Sciatic nerve (tissue), 2 donors: Measurements from ENCODE around the gene CHST8. TPM values are rescaled to one million over a fixed set of nuclear protein-coding genes. Genes with fewer than 3 reads are reported as not detected.
"Not testable (repeated sequence)": the region's sequence is repeated elsewhere in the genome, so short reads cannot be mapped to it uniquely, and the experiment has no call there.

ENCODE experiments used
- ATAC-seq: fragments of 200-7000 bp; cut with Tn5 transposase; one replicate; pipeline ENCODE4 v1.9.1; 2020; ENCODE audit warnings: mild to moderate bottlenecking, moderate library complexity
- DNase-seq: peaks from one replicate; pipeline ENCODE4 v3.0.0-alpha.2; 2020; ENCODE audit warnings: low spot score
- intact Hi-C: fragments of 100-400 bp; cut with DNase I; formaldehyde crosslinking; loops from one replicate; pipeline ENCODE4 v1.14.2; 2022
- total RNA-seq: library from RNA; stranded (reverse); fragmentation: NEBNext Ultra II Directional; extraction: Animal tissue kit (Norgen Biotek cat#: 25700); gene quantifications from one replicate; pipeline ENCODE4 v1.2.1, GENCODE V29; 2021
- donor health status: DM: no; HTN: no; CAD: no.
- donor health status: DM: no; HTN: no; CAD: no.

CHST8 gene, protein sequence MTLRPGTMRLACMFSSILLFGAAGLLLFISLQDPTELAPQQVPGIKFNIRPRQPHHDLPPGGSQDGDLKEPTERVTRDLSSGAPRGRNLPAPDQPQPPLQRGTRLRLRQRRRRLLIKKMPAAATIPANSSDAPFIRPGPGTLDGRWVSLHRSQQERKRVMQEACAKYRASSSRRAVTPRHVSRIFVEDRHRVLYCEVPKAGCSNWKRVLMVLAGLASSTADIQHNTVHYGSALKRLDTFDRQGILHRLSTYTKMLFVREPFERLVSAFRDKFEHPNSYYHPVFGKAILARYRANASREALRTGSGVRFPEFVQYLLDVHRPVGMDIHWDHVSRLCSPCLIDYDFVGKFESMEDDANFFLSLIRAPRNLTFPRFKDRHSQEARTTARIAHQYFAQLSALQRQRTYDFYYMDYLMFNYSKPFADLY
- total RNA-seq: 0.62 TPM

DNA sequence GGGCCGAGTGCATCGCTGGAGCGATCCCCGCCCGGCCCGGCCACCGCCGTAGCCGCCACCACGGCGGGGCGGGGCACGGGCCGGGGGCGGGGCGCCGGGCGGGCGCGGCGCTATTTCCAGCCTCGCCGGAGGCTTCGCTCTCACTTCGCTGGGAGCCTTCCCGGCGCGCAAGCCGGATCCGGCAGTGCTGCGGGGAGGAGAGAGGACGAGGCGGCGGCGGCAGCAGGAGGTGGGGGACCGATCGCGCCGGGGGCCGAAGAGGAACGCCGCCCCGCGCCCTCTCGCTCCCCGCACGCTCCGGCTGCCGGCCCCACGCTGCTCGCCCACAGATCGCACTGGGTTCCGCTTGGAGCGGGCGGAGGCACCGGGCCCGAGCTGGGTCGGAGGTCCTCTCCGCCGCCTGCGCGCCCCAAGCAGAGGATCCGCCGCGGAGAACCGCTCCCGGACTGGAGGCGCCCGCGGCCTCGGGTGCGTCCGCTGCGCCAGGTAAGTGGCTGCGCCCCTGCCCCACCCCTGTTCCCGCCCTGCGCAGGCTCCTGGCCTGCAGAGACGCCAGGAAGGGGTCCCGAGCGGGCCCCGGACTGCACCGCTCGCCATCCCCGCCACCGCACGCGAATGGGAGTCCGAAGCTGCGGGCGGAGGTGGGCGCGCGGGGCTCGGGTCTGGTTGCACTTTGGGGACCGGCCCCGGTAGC is at the start of gene CHST8:
Gene CHST8, plus strand, starts transcription at position 143 of the 694 bp plus-strand sequence. CDS start 67,309 bp downstream, outside the sequence.
- intact Hi-C loops: no loop called here
- DNase-seq (no peak), ATAC-seq (no peak)

DNA sequence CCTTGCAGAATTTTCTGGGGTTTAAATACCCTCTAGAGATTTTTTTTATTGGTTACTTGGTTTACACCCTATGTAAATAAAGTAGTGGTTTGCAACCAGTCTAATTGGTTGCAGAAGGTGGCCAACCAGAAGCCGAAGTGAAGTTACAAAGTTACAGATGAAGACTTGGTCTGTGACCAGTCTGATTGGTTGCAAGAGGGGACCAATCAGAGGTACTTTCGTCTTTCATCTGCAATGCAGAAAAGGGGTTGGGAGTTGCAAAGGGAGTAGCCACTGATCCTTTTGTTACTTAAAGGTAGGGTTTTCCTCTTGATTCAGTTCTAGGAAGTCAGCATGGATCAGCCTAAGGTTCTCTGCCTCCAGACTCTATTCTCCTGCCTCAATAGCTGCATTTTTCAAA is 48.8 kb upstream of the CHST8 start:
- no peak for ATAC-seq
- intact Hi-C loops: no loop called here
- no peak for DNase-seq

DNA sequence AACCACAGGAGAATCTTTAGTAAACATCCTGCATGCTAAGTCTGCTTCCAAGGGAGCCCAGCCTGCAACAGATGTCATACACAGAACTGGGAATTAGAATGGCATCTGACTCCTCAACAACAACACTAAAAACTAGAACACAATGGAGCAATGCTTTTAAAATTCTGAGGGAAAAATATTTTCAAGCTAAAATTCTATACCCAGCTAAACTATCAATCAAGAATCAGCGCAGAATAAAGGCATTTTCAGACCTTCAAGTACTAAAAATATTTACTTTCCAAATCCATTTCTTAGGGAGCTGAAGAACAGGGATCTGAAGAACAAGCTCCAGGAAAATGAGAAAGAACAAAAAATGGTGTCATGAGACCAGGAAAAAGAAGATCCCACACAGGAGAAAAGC is 46.9 kb upstream of the CHST8 start:
- ATAC-seq (no peak), DNase-seq (no peak)
- intact Hi-C loops: no loop called here

DNA sequence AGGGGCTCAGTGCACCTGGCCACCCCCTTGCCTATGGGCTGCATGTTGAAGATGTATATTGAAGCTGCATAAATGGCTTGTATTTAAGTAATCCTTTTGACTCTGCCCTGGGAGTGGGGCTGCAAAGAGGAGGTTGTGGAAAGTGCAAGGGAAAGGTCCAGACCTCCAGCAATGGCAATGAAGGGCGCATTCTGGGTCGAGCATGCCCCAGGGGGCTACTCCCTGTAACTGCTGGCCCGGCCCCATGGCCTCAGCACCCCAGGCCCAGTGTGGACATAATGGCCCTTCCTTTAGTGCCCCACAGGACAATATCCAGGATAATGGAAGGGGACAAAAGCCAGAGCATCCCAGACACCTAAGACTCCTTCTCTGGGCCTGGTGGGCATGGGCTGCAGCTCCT is 43.1 kb upstream of the CHST8 start:
- no peak for ATAC-seq
- intact Hi-C loops: no loop called here
- DNase-seq: no peak

DNA sequence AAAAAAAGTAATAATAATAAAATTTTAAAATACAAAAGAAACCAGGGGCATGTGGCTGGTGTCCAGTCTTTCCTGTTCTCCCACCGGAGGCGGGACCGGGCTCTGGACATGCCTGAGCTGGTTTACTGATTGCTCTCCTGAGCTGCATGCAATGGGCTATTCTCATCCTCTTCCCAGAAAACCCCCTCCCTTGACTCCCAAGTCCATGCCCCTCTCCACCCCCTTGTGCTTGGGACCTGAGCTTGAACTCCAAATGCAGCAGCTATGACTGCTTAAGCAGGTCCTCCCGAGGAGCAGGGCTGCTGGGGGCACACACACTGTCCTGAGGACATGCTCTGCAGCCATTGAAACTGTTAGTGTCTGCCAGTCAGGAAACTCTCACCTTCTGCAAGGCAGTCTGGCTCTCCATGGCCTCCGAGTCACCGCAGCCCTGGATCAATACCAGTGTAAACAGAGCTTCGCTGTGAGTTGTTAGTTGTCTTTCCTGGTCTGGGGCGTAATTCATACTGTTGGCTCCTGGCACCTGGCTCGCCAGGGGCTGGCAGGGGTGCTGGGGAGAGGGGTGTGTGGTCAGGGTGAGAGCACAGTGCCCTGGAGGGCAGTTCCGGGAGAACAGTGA is 41.6 kb upstream of the CHST8 start:
- DNase-seq: no peak
- no peak for ATAC-seq
- intact Hi-C loops: no loop called here

DNA sequence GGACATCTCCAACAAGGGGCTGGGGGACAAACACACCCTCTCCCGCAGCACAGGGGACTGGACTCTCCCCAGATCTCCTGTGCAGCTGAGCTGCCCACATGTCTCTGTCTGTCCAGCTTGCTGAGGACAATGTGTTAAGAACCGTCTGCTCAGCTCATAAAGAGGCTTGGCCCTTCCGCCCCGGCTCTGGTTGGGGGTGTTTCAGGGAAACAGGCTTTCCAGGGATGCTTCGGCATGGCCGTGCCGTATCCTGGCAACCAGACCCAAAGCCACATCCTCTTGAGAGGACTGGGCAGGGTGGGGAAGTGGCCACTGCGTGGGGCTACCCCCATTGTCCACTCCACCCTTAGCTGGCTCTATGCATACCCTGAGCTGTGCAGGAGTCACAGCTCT is 41.1 kb upstream of the CHST8 start:
- intact Hi-C loops: no loop called here
- no peak for ATAC-seq
- DNase-seq: no peak

DNA sequence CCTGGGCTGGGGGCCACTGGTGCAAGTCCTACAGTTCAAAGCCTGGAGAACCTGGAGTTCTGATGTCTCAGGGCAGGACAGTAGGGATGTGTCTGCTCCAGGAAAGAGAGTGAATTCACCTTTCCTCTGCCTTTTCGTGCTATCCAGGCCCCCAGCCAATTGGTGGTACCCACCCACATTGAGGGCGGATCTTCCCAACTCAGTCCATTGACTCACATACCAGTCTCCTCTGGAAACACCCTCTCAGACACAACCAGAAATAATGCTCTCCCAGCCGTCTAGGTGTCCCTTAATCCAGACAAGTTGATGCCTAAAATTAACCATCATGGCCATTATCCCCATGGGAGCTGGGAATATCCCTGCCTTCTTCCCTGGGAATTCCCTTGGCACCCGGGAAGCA is 38.8 kb upstream of the CHST8 start:
- ATAC-seq (no peak), DNase-seq (no peak)
- intact Hi-C loops: loop anchor here (1.0 kb wide), 1 partner anchor 61 kb away; no protein-coding TSS in a partner anchor

DNA sequence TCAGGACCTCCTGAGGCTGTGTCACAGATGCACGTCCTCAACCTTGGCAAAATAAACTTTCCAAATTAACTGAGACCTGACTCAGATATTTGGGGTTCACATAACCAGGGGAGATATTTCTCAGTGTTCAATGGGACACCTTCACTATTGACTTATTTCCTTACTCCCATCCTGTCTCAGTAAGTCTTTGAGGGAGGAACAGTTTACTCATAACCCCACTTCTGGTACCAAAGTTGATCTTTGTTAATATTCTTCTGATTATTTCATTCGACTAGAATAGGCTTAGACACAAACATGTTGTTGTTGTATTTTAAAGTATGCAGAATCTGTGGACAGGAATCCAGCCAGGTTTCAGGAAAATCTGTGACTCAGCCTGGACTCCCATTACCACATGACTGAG is 34.6 kb upstream of the CHST8 start:
- DNase-seq: no peak
- ATAC-seq: no peak
- intact Hi-C loops: no loop called here

DNA sequence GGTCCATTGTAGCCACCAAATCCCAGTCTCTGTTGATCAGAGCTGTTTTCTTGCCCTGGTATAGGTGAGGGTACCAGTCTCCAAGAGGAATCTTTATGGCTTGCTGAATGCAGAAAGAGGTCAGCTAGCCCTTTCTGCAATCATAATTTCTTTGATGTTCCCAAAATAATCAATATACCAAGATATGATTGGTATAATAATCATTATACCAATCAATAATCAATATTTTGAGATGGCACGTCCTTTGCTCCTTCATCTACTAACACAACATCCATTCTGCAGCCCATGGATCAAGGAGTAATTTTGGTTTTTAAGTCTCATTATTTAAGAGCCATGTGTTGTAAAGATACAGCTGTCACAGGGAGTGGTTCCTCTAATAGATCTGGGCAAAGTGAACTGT is 31.5 kb upstream of the CHST8 start:
- ATAC-seq: no peak
- DNase-seq: no peak
- intact Hi-C loops: no loop called here

DNA sequence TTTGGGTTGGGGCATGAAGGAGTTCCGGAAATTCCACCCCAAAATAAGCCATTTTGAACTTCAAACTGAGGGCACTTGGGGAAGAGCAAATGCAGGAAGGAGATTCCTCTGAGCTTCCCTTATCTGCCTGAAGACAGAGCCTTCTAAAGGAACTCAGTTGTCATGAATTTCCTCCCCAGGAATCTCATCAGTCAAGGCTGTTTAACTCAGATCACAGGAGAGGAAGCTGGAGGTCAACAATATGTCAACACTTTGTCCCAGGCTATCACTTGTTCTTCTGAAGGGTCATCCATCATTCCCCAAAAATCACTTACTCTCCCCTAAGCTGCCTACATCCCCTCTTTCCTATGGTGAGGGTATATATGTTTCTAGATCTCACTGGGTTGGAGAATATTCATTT is 26.0 kb upstream of the CHST8 start:
- DNase-seq (no peak), ATAC-seq (no peak)
- intact Hi-C loops: no loop called here

DNA sequence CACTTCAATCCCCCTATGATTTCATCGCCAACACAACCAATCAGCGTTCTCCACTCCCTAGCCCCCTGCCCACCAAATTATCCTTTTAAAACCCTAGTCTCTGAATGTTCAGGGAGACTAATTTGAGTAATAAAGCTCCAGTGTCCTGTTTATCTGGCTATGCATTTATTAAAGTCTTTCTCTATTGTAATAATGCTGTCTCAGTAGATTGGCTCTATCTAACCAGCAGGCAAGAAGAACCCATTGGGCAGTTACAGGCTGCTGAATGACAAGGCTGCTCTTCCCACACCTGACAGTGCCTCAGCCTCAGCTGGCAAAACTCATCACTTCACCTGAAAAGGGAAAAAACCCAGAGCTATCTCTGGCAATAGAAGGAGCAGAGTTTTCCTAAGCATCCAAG is 20.2 kb upstream of the CHST8 start:
- no peak for ATAC-seq
- DNase-seq: no peak
- intact Hi-C loops: no loop called here

DNA sequence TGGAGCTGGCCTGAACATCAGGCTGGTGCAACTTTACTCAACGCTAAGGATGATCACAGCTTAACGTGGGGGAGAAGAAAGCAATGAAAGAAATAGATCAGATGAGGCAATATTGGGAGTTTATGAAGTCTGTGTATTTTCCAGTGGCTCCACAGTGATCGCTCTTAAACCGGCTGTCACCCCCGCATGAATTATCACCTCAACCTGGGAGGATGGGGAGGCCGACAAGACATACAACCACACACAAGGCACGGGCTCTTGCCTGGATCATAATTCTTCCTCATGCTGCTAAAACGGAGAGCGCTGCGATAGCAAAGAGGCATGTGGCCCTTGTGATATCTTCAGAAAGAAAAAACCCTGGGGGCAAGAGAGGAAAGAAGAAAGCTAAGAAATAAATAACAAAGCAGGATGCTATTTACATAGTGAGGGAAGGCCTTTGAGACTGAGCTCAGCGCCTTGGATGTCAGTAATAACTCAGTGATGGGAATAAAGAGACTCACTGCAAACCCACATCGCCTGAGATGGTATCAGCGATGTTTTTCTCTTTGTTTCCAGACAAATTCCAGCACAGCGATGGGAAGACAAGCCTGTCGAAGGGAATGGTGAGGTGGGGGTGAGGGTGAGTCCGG is 19.1 kb upstream of the CHST8 start:
- intact Hi-C loops: no loop called here
- ATAC-seq (no peak), DNase-seq (no peak)

DNA sequence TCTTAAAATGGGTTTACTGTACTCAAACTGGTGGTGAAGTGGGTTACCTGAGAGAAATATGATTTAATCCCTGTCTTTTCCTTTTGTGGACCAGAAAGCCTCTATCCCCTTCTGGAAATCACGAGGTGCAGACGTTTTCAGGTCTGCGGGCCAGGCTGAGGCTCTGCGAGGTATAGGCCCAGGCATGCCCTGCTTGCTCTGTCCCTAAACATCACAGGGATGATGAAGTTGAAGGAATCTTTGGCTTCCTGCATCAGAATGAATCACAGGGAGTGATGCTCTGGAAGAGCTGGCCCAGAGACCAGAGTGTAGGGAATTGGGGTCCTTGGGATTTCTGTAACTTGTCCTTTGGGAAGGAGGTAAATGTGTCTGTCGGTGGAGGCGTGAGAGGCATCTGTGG is 18.4 kb upstream of the CHST8 start:
- no peak for ATAC-seq
- intact Hi-C loops: no loop called here
- DNase-seq: no peak

DNA sequence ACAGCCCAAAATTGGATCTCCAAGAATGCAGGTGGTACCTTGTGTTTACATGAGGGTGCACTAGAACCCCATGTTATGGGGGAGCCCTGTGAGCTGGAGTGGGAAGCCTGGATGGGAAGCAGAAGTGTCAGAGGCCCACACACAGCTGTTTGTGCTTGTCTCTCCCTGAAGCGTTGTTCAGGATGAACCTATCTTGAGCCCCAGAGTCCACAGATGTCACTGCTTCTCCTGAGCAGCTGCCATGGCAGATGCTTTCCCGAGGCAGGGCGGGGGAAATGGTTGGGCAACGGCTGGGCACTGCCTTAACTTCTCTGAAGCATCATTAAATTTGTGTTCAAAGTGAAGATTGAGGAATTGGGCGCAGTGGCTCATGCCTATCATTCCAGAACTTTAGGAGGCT is 17.1 kb upstream of the CHST8 start:
- no peak for DNase-seq
- ATAC-seq: no peak
- intact Hi-C loops: no loop called here

DNA sequence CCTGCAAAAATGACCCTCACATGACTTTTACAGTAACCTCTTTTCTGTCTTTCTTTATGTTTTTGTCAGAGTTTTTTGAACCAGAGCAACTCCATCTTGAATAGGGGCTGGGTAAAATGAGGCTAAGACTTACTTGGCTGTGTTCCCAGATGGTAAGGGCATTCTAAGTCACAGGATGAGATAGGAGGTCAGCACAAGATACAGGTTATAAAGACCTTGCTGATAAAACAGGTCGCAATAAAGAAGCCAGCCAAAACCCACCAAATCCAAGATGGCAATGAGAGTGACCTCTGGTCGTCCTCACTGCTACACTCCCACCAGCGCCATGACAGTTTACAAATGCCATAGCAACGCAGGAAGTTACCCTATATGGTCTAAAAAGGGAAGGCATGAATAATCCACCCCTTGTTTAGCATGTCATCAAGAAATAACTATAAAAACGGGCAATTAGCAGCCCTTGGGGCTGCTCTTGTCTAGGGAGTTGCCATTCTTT is 15.9 kb upstream of the CHST8 start:
- ATAC-seq, DNase-seq, intact Hi-C loops: not testable (repeated sequence)

DNA sequence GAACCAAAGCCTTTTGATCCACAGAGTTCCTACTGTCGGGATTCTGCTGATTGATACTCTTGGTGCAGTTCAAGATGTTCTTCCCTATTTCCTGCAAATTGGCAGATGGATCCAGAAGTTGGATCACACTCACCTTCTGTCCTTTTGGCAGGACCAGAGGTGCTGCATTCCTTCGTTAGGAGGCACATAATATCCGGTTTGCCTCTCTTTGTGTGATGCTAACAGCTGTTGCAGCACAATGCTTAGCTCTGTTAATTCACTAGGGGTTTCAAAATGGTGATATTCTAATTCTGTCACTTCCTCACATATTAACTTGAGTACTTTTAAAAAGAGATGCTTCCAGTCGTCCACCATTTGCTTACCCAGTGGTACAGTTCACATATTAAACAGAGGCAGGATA is 15.2 kb upstream of the CHST8 start:
- ATAC-seq (no peak), DNase-seq (no peak)
- intact Hi-C loops: no loop called here

DNA sequence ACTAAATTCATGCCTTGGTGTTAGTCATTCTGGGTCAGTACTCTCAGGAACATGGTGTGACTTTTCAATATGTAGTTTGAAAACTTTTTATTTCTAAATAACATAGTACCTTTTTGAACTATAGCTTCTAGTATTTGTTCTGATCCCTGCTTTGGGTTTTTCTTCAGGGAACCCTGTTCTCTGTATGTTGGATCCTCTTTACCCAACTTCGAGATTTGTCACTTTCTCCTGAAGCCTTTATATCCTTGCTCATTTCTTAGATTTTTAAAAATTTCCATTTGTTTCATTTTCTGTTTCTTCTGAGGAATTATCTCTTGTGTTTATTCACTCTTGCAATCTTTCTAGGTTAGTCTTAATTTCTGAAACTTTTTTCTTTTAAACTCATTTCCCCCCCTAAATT is 12.4 kb upstream of the CHST8 start:
- DNase-seq (no peak), ATAC-seq (no peak)
- intact Hi-C loops: no loop called here

DNA sequence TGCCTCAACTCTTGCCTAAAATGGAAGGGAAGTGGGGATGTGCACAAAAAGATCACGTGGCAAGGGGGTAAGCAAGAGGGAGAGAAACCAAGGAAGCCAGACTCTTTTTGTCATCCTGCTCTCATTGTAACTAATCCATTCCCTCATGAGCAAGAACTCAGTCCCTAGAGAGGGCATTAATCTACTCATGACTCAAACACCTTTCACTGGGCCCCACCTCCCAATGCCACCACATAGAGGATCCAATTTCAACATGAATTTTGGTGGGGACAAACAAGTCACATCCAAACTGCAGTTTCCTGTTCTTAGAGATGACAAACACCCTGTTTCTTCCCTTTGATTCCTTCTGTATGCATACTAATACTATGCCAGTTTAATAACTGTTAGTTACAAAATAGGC is 11.2 kb upstream of the CHST8 start:
- intact Hi-C loops: loop anchor here (5.0 kb wide), 1 partner anchor 322 kb away; no protein-coding TSS in a partner anchor
- DNase-seq (no peak), ATAC-seq (no peak)

DNA sequence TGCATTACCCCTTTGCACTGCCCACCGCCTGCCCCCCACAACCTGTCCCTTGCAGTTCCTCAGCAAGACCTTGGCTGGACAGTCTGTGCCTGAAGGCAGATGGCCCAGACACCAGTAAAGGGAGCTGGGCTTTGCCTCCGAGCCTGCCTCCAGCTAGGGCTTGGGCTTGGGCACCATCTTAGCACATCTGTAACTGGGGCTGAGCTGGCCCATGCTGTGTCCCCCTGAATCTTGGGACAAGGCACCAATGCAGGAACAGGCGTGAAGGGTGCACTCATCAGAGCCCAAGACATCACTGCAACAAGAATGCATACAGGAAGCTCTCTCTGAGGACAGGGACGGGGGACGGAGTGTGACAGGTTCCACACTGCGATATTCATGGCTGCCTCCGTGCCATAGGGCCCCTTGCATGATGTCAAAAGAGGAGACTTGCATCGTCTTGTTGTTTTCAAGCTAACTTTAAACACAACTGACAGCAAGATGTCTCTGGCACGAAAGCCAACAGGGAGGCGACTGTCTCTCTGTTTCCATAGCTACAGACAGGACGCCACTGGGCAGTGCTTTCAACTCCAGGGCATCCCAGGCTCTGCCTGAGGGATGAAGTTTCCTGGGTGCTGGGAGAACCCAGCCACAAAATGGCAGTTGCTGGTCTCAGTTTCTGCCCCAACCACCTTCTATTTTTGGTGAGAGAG is 8.7 kb upstream of the CHST8 start:
- DNase-seq: no peak
- intact Hi-C loops: loop anchor here (5.0 kb wide), 1 partner anchor 319 kb away; no protein-coding TSS in a partner anchor
- no peak for ATAC-seq
